SK-N-SH (cell line): ENCODE measurements around the gene TLE1. TPM values are rescaled to one million over a fixed set of nuclear protein-coding genes. Genes with fewer than 3 reads are reported as not detected.

Source experiments
- CTCF ChIA-PET: fragments of 300-600, 350-600 bp; formaldehyde crosslinking; extraction: SDS; loops from one replicate; lab custom pipeline; 2021; lab: Yijun Ruan, JAX
- POLR2A ChIA-PET: fragments of 350-600 bp; sonication (Branson Sonifier 250); formaldehyde crosslinking; extraction: SDS; loops from one replicate; lab custom pipeline; 2020; ENCODE audit warnings: antibody characterized with exemption, inconsistent platforms; lab: Yijun Ruan, JAX
- DNase-seq: peaks from one replicate; pipeline ENCODE4 v3.0.0; 2012
- H2AFZ ChIP-seq: fragments of 200-600 bp; sonication (generic); 2 replicates; pipeline ENCODE4 v1.8.1; 2016; ENCODE audit warnings: antibody characterized with exemption, mild to moderate bottlenecking, low read depth
- H3F3A ChIP-seq: fragments of 200-600 bp; sonication (generic); replicated peaks from 2 replicates; pipeline ENCODE3; 2016; ENCODE audit warnings: antibody characterized with exemption, mild to moderate bottlenecking; ENCODE audit not compliant: insufficient read depth
- H3K27ac ChIP-seq, 2 experiments: fragments of 200-500 bp in 1 of 2; fragments of 200-600 bp in 1 of 2; sonication (Bioruptor generic) in 1 of 2; sonication (generic), shearing (Covaris generic) in 1 of 2; 2 replicates each; pipeline versions ENCODE4 v1.5.1 to v1.6.1; 2014 to 2016; ENCODE audit warnings: low read depth in 2 of 2, inconsistent platforms in 1 of 2, low read length in 1 of 2, mild to moderate bottlenecking in 1 of 2, mixed read lengths in 1 of 2
- H3K27me3 ChIP-seq: fragments of 200-600 bp; sonication (generic), shearing (Covaris generic); 2 replicates; pipeline ENCODE4 v1.6.1; 2016; ENCODE audit warnings: mixed run types; ENCODE audit not compliant: insufficient read depth
- H3K36me3 ChIP-seq, 2 experiments: fragments of 200-500 bp in 1 of 2; fragments of 200-600 bp in 1 of 2; sonication (Bioruptor generic) in 1 of 2; sonication (generic) in 1 of 2; replicated peaks in 1 of 2; 2 replicates each; pipeline versions ENCODE3 to v1.5.1; 2014 to 2016; ENCODE audit warnings: low read length in 1 of 2, mild to moderate bottlenecking in 1 of 2; ENCODE audit not compliant: insufficient read depth in 2 of 2, control insufficient read depth in 1 of 2
- H3K4me1 ChIP-seq, 2 experiments: fragments of 200-500 bp in 1 of 2; fragments of 200-600 bp in 1 of 2; sonication (Bioruptor generic) in 1 of 2; sonication (generic), shearing (Covaris generic) in 1 of 2; 2 replicates each; pipeline versions ENCODE4 v1.5.1 to v1.6.1; 2014 to 2016; ENCODE audit warnings: low read depth in 1 of 2, low read length in 1 of 2, mixed run types in 1 of 2; ENCODE audit not compliant: insufficient read depth in 2 of 2, control insufficient read depth in 1 of 2
- H3K4me2 ChIP-seq: fragments of 200-600 bp; sonication (generic), shearing (Covaris generic); 2 replicates; pipeline ENCODE4 v1.6.1; 2017; ENCODE audit warnings: mixed run types
- H3K4me3 ChIP-seq, 2 experiments: fragments of 200-500 bp in 1 of 2; fragments of 200-600 bp in 1 of 2; sonication (Bioruptor generic) in 1 of 2; sonication (generic), shearing (Covaris generic) in 1 of 2; 2 replicates each; pipeline versions ENCODE4 v1.5.1 to v1.8.1; 2014 to 2016; ENCODE audit warnings: low read depth in 2 of 2, inconsistent platforms in 1 of 2, low read length in 1 of 2, mild to moderate bottlenecking in 1 of 2, mixed read lengths in 1 of 2, moderate library complexity in 1 of 2
- H3K79me2 ChIP-seq: fragments of 200-600 bp; sonication (generic); 2 replicates; pipeline ENCODE4 v1.8.1; 2017; ENCODE audit warnings: mild to moderate bottlenecking; ENCODE audit not compliant: insufficient read depth
- H3K9ac ChIP-seq: fragments of 200-600 bp; sonication (generic); 2 replicates; pipeline ENCODE4 v1.6.1; 2017; ENCODE audit warnings: mixed run types
- H3K9me2 ChIP-seq: fragments of 200-600 bp; sonication (generic); 2 replicates; pipeline ENCODE4 v1.6.1; 2017; ENCODE audit warnings: mixed run types
- H3K9me3 ChIP-seq: fragments of 200-600 bp; sonication (generic); 2 replicates; pipeline ENCODE4 v1.6.1; 2017; ENCODE audit warnings: mixed run types, mild to moderate bottlenecking, moderate library complexity
- H4K20me1 ChIP-seq: fragments of 200-600 bp; sonication (generic); 2 replicates; pipeline ENCODE4 v1.6.1; 2017; ENCODE audit warnings: mild to moderate bottlenecking, mixed run types; ENCODE audit not compliant: insufficient read depth
- CHD2 ChIP-seq: fragments of 150-350 bp; IDR thresholded peaks from 2 replicates; pipeline ENCODE4 v1.6.1; 2018; ENCODE audit warnings: low read length; ENCODE audit not compliant: partially characterized antibody
- ELF1 ChIP-seq: IDR thresholded peaks from 2 replicates; pipeline ENCODE4 v1.4.0; 2012
- EZH2phosphoT487 ChIP-seq: fragments of 200-600 bp; sonication (generic); IDR thresholded peaks from 2 replicates; pipeline ENCODE4 v1.6.1; 2017; ENCODE audit warnings: low read depth, mixed run types, mild to moderate bottlenecking, antibody characterized with exemption, moderate library complexity, borderline replicate concordance
- FOXJ3 ChIP-seq: sonication (generic); formaldehyde crosslinking; IDR thresholded peaks from 2 replicates; pipeline ENCODE4 v1.5.1; 2020; ENCODE audit warnings: mild to moderate bottlenecking, missing genetic modification reagents
- FOXM1 ChIP-seq: IDR thresholded peaks from 2 replicates; pipeline ENCODE4 v1.4.0; 2012; ENCODE audit warnings: low read depth, mild to moderate bottlenecking
- MEF2A ChIP-seq: IDR thresholded peaks from 2 replicates; pipeline ENCODE4 v1.4.0; 2012; ENCODE audit warnings: low read depth, borderline replicate concordance
- MXI1 ChIP-seq: IDR thresholded peaks from 2 replicates; pipeline ENCODE4 v1.6.1; 2012; ENCODE audit warnings: mild to moderate bottlenecking, low read depth, low read length, improper control_type of control experiment
- NFIC ChIP-seq: IDR thresholded peaks from 2 replicates; pipeline ENCODE4 v1.4.0; 2012; ENCODE audit warnings: borderline replicate concordance
- POLR2AphosphoS5 ChIP-seq: IDR thresholded peaks from 2 replicates; pipeline ENCODE4 v1.6.1; 2012; ENCODE audit warnings: low read depth, low read length
- RXRA ChIP-seq: IDR thresholded peaks from 2 replicates; pipeline ENCODE4 v1.4.0; 2012; ENCODE audit warnings: low read depth, mild to moderate bottlenecking, borderline replicate concordance
- SIN3A ChIP-seq: IDR thresholded peaks from 2 replicates; pipeline ENCODE4 v1.6.1; 2012; ENCODE audit warnings: low read depth, mild to moderate bottlenecking, low read length, moderate library complexity, borderline replicate concordance
- WGBS: methylation state at CpG from one replicate; pipeline ENCODE4 v1.1.6; 2017; ENCODE audit warnings: low lambda C conversion rate; 5-methylcytosine and 5-hydroxymethylcytosine counted together
- polyA plus RNA-seq, 3 experiments: library from polyadenylated mRNA; depleted of rRNA; stranded (reverse); fragments of >200 nt; gene quantifications; 2 replicates each; pipeline ENCODE4 v1.2.3, GENCODE V29; 2012
- TF ChIP-seq, protein P1 (sequence below): IDR thresholded peaks from 2 replicates; pipeline ENCODE4 v1.6.1; 2012; ENCODE audit warnings: mild to moderate bottlenecking, low read depth, low read length, moderate library complexity
- TF ChIP-seq, protein P2 (sequence below): fragments of 150-350 bp; IDR thresholded peaks from 2 replicates; pipeline ENCODE4 v1.6.1; 2017; ENCODE audit warnings: antibody characterized with exemption, low read length, low read depth, borderline replicate concordance
- TF ChIP-seq, protein P3 (sequence below): IDR thresholded peaks from 2 replicates; pipeline ENCODE4 v1.4.0; 2012; ENCODE audit warnings: low read depth, borderline replicate concordance

The TLE1 gene
- polyA plus RNA-seq, 1 of the 3 experiments (the other 2 are of a cell fraction) = 33.0 TPM

DNA sequence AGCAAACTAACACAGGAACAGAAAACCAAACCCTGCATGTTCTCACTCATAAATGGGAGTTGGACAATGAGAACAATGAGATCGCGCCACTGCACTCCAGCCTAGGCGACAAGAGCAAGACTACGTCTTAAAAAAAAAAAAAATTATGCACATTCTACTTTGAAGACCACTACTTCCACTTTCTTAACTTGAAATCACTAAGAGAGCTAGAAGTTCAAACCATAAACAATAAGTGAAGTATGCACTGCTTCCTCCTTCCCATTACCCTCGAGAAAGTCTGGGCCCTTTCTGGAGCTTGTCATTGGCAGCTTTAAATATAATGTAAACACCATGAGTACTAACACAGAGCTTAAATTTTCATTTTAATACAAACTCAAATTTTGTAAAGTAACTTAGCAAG, 94.9 kb downstream of the TLE1 start:
- Histone ChIP-seq H3K4me1 (peaks cover 0 to 5% of the 10 kb centered on the region in 2 experiments; a peak in 1 of 4 replicates), H3K36me3 (peaks cover 0 to 29% of the 10 kb centered on the region in 2 experiments), H3F3A (peaks cover 2% of the 10 kb centered on the region), H3K9me2 (no peaks in the 10 kb centered on the region), H3K9ac (no peak overlapping the region), H3K79me2 (no peaks in the 10 kb centered on the region), H3K4me2 (no peak overlapping the region), H3K27ac (no peak overlapping the region), H3K9me3 (no peaks in the 10 kb centered on the region), H3K27me3 (no peaks in the 10 kb centered on the region), H4K20me1 (no peaks in the 10 kb centered on the region), H2AFZ (no peak overlapping the region), H3K4me3 (no peak overlapping the region)
- ChIA-PET CTCF (no interaction called here), POLR2A (no interaction called here)
- WGBS = 97% methylated on average over 5 of the region's 5 CpGs
- no peak for DNase-seq
- TF ChIP-seq EZH2phosphoT487 (no peak), NFIC (no peak), POLR2AphosphoS5 (no peak), SIN3A (no peak), FOXJ3 (CRISPR knock-in tag) (no peak), ELF1 (no peak), RXRA (no peak), CHD2 (no peak), FOXM1 (no peak), MEF2A (no peak), MXI1 (no peak)
- TF ChIP-seq, protein P1, sequence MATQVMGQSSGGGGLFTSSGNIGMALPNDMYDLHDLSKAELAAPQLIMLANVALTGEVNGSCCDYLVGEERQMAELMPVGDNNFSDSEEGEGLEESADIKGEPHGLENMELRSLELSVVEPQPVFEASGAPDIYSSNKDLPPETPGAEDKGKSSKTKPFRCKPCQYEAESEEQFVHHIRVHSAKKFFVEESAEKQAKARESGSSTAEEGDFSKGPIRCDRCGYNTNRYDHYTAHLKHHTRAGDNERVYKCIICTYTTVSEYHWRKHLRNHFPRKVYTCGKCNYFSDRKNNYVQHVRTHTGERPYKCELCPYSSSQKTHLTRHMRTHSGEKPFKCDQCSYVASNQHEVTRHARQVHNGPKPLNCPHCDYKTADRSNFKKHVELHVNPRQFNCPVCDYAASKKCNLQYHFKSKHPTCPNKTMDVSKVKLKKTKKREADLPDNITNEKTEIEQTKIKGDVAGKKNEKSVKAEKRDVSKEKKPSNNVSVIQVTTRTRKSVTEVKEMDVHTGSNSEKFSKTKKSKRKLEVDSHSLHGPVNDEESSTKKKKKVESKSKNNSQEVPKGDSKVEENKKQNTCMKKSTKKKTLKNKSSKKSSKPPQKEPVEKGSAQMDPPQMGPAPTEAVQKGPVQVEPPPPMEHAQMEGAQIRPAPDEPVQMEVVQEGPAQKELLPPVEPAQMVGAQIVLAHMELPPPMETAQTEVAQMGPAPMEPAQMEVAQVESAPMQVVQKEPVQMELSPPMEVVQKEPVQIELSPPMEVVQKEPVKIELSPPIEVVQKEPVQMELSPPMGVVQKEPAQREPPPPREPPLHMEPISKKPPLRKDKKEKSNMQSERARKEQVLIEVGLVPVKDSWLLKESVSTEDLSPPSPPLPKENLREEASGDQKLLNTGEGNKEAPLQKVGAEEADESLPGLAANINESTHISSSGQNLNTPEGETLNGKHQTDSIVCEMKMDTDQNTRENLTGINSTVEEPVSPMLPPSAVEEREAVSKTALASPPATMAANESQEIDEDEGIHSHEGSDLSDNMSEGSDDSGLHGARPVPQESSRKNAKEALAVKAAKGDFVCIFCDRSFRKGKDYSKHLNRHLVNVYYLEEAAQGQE = no peak
- TF ChIP-seq, protein P2, sequence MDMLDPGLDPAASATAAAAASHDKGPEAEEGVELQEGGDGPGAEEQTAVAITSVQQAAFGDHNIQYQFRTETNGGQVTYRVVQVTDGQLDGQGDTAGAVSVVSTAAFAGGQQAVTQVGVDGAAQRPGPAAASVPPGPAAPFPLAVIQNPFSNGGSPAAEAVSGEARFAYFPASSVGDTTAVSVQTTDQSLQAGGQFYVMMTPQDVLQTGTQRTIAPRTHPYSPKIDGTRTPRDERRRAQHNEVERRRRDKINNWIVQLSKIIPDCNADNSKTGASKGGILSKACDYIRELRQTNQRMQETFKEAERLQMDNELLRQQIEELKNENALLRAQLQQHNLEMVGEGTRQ = no peak
- TF ChIP-seq, protein P3, sequence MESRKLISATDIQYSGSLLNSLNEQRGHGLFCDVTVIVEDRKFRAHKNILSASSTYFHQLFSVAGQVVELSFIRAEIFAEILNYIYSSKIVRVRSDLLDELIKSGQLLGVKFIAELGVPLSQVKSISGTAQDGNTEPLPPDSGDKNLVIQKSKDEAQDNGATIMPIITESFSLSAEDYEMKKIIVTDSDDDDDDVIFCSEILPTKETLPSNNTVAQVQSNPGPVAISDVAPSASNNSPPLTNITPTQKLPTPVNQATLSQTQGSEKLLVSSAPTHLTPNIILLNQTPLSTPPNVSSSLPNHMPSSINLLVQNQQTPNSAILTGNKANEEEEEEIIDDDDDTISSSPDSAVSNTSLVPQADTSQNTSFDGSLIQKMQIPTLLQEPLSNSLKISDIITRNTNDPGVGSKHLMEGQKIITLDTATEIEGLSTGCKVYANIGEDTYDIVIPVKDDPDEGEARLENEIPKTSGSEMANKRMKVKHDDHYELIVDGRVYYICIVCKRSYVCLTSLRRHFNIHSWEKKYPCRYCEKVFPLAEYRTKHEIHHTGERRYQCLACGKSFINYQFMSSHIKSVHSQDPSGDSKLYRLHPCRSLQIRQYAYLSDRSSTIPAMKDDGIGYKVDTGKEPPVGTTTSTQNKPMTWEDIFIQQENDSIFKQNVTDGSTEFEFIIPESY = no peak
